IMR-90 (cell line): ENCODE data around the gene ZNF555. TPM values are rescaled to one million over a fixed set of nuclear protein-coding genes. Genes with fewer than 3 reads are reported as not detected.

Source experiments
- ATAC-seq: fragments of 200-7000 bp; cut with Tn5 transposase; 2 replicates; pipeline ENCODE4 v1.9.1; 2020; ENCODE audit warnings: low read depth, mild to moderate bottlenecking, moderate library complexity
- BruUV-seq: library from RNA; stranded (reverse); fragments of 400-500 nt; replicated peaks from 2 replicates; lab custom pipeline; 2021; lab: Mats Ljungman, UMichigan
- CTCF ChIA-PET: fragments of 300-600 bp; formaldehyde crosslinking; extraction: SDS; loops from one replicate; lab custom pipeline; 2021; ENCODE audit warnings: antibody characterized with exemption; lab: Yijun Ruan, JAX
- POLR2A ChIA-PET: fragments of 300-600 bp; sonication (Branson Sonifier 250); formaldehyde crosslinking; loops from one replicate; lab custom pipeline; 2022; ENCODE audit warnings: antibody characterized with exemption; ENCODE audit not compliant: unreplicated experiment; lab: Charles Lee
- DNase-seq: peaks from one replicate; pipeline ENCODE4 v3.0.0; 2013
- H2AFZ ChIP-seq: replicated peaks from 2 replicates; pipeline ENCODE3; 2013; ENCODE audit warnings: low read length, mild to moderate bottlenecking; ENCODE audit not compliant: poor library complexity
- H2AK5ac ChIP-seq: 2 replicates; pipeline ENCODE4 v1.6.1; 2013; ENCODE audit warnings: low read depth, low read length, inconsistent platforms
- H2AK9ac ChIP-seq: replicated peaks from 2 replicates; pipeline ENCODE3; 2013; ENCODE audit warnings: mild to moderate bottlenecking, low read depth, low read length, moderate library complexity; ENCODE audit not compliant: poor library complexity
- H2BK120ac ChIP-seq: 2 replicates; pipeline ENCODE4 v1.6.1; 2013; ENCODE audit warnings: low read depth, low read length, inconsistent platforms
- H2BK15ac ChIP-seq: 3 replicates; pipeline ENCODE4 v1.6.1; 2013; ENCODE audit warnings: low read depth, low read length, inconsistent platforms
- H2BK20ac ChIP-seq: 2 replicates; pipeline ENCODE4 v1.6.1; 2013; ENCODE audit warnings: low read depth, mild to moderate bottlenecking, inconsistent platforms, low read length, moderate library complexity
- H2BK5ac ChIP-seq: 2 replicates; pipeline ENCODE4 v1.6.1; 2013; ENCODE audit warnings: mild to moderate bottlenecking, low read depth, low read length, inconsistent platforms; ENCODE audit not compliant: poor library complexity, severe bottlenecking
- H3K14ac ChIP-seq: replicated peaks from 2 replicates; pipeline ENCODE4 v1.6.1; 2013; ENCODE audit warnings: low read depth, low read length, inconsistent platforms
- H3K18ac ChIP-seq: 2 replicates; pipeline ENCODE4 v1.6.1; 2013; ENCODE audit warnings: low read depth, low read length, control low read depth
- H3K23ac ChIP-seq: 2 replicates; pipeline ENCODE4 v1.6.1; 2013; ENCODE audit warnings: low read depth, low read length, inconsistent platforms
- H3K27ac ChIP-seq: 2 replicates; pipeline ENCODE4 v1.5.1; 2013; ENCODE audit warnings: mild to moderate bottlenecking, control low read depth, low read length; ENCODE audit not compliant: insufficient read depth
- H3K27me3 ChIP-seq: 2 replicates; pipeline ENCODE4 v1.6.1; 2013; ENCODE audit warnings: low read length; ENCODE audit not compliant: control insufficient read depth, insufficient read depth
- H3K36me3 ChIP-seq: 2 replicates; pipeline ENCODE4 v1.6.1; 2013; ENCODE audit warnings: low read length, mixed read lengths; ENCODE audit not compliant: control insufficient read depth, insufficient read depth
- H3K4ac ChIP-seq: 2 replicates; pipeline ENCODE4 v1.6.1; 2013; ENCODE audit warnings: low read depth, low read length, inconsistent platforms
- H3K4me1 ChIP-seq: 2 replicates; pipeline ENCODE4 v1.6.1; 2013; ENCODE audit warnings: low read length, mixed read lengths; ENCODE audit not compliant: control insufficient read depth, insufficient read depth
- H3K4me2 ChIP-seq: 2 replicates; pipeline ENCODE4 v1.6.1; 2013; ENCODE audit warnings: low read depth, mild to moderate bottlenecking, control low read depth, low read length, moderate library complexity
- H3K4me3 ChIP-seq: 2 replicates; pipeline ENCODE4 v1.5.1; 2013; ENCODE audit warnings: low read depth, mild to moderate bottlenecking, control low read depth, low read length, moderate library complexity; ENCODE audit not compliant: insufficient read depth
- H3K56ac ChIP-seq: 2 replicates; pipeline ENCODE4 v1.6.1; 2013; ENCODE audit warnings: low read length, inconsistent platforms; ENCODE audit not compliant: insufficient read depth; ENCODE audit errors: extremely low read depth
- H3K79me1 ChIP-seq, 2 experiments: 2 replicates each; pipeline ENCODE4 v1.6.1; 2013; ENCODE audit warnings: low read length in 2 of 2, inconsistent platforms in 1 of 2, low read depth in 1 of 2
- H3K9ac ChIP-seq: 2 replicates; pipeline ENCODE4 v1.6.1; 2013; ENCODE audit warnings: low read depth, low read length, control low read depth
- H3K9me1 ChIP-seq: 2 replicates; pipeline ENCODE4 v1.6.1; 2013; ENCODE audit warnings: low read length, inconsistent platforms; ENCODE audit not compliant: insufficient read depth
- H3K9me3 ChIP-seq: 2 replicates; pipeline ENCODE4 v1.6.1; 2013; ENCODE audit warnings: low read length; ENCODE audit not compliant: control insufficient read depth, insufficient read depth
- H4K20me1 ChIP-seq: 2 replicates; pipeline ENCODE4 v1.6.1; 2013; ENCODE audit warnings: low read length, inconsistent platforms; ENCODE audit not compliant: insufficient read depth
- H4K5ac ChIP-seq: 2 replicates; pipeline ENCODE4 v1.6.1; 2013; ENCODE audit warnings: mild to moderate bottlenecking, low read depth, low read length, control low read depth
- H4K8ac ChIP-seq, 2 experiments: 2 replicates each; pipeline ENCODE4 v1.6.1; 2013; ENCODE audit warnings: low read depth in 2 of 2, low read length in 2 of 2, control low read depth in 1 of 2, inconsistent platforms in 1 of 2
- H4K91ac ChIP-seq: 2 replicates; pipeline ENCODE4 v1.6.1; 2013; ENCODE audit warnings: low read depth, low read length, inconsistent platforms; ENCODE audit not compliant: insufficient read depth
- BHLHE40 ChIP-seq: fragments of 150-350 bp; IDR thresholded peaks from 2 replicates; pipeline ENCODE4 v1.6.1; 2016; ENCODE audit warnings: mild to moderate bottlenecking, low read depth, low read length
- CEBPB ChIP-seq: IDR thresholded peaks from 2 replicates; pipeline ENCODE4 v1.6.1; 2012; ENCODE audit warnings: low read depth, low read length, improper control_type of control experiment
- CHD1 ChIP-seq: IDR thresholded peaks from 2 replicates; pipeline ENCODE4 v1.6.1; 2012; ENCODE audit warnings: low read depth, low read length, improper control_type of control experiment
- FOS ChIP-seq: fragments of 150-350 bp; IDR thresholded peaks from 2 replicates; pipeline ENCODE4 v1.6.1; 2016; ENCODE audit warnings: low read depth, low read length
- MAFK ChIP-seq: IDR thresholded peaks from 2 replicates; pipeline ENCODE4 v1.6.1; 2012; ENCODE audit warnings: low read depth, low read length, improper control_type of control experiment
- MAZ ChIP-seq: IDR thresholded peaks from 2 replicates; pipeline ENCODE4 v1.6.1; 2012; ENCODE audit warnings: low read depth, mild to moderate bottlenecking, low read length, improper control_type of control experiment, moderate library complexity, borderline replicate concordance
- MXI1 ChIP-seq: IDR thresholded peaks from 2 replicates; pipeline ENCODE4 v1.6.1; 2012; ENCODE audit warnings: low read depth, mild to moderate bottlenecking, low read length, moderate library complexity, borderline replicate concordance
- NFE2L2 ChIP-seq: fragments of 150-350 bp; IDR thresholded peaks from 2 replicates; pipeline ENCODE4 v1.6.1; 2016; ENCODE audit warnings: low read depth, mild to moderate bottlenecking, low read length
- POLR2A ChIP-seq: IDR thresholded peaks from 2 replicates; pipeline ENCODE4 v1.6.1; 2012; ENCODE audit warnings: mild to moderate bottlenecking, low read depth, low read length
- RAD21 ChIP-seq: IDR thresholded peaks from 2 replicates; pipeline ENCODE4 v1.6.1; 2012; ENCODE audit warnings: low read length, improper control_type of control experiment
- RCOR1 ChIP-seq: IDR thresholded peaks from 2 replicates; pipeline ENCODE4 v1.6.1; 2012; ENCODE audit warnings: mild to moderate bottlenecking, low read length, improper control_type of control experiment; ENCODE audit not compliant: insufficient replicate concordance
- RFX5 ChIP-seq: IDR thresholded peaks from 2 replicates; pipeline ENCODE4 v1.8.0; 2012; ENCODE audit warnings: low read depth, mild to moderate bottlenecking, low read length, moderate library complexity
- SMC3 ChIP-seq: fragments of 150-350 bp; IDR thresholded peaks from 2 replicates; pipeline ENCODE4 v1.6.1; 2016; ENCODE audit warnings: low read depth, mild to moderate bottlenecking, antibody characterized with exemption, low read length, moderate library complexity
- WGBS, 2 experiments: methylation state at CpG; one replicate each; pipeline versions ENCODE4 v1.1.5 to v1.1.7; 2013; ENCODE audit warnings: missing lambda C conversion rate in 2 of 2; ENCODE audit not compliant: insufficient read length in 1 of 2; ENCODE audit errors: extremely low coverage in 2 of 2; 5-methylcytosine and 5-hydroxymethylcytosine counted together
- dilution Hi-C: fragments of 300-500 bp; cut with HindIII; formaldehyde crosslinking; loops from one replicate; pipeline ENCODE4 v1.14.3; 2018; ENCODE audit warnings: low sequenced_read_pairs; ENCODE audit not compliant: unreplicated experiment
- in situ Hi-C: fragments of 300-500 bp; cut with MboI; formaldehyde crosslinking; loops from 3 replicates; pipeline ENCODE4 v1.14.3; 2019; ENCODE audit warnings: low sequenced_read_pairs, inconsistent platforms, mixed read lengths
- intact Hi-C: fragments of 100-400 bp; cut with micrococcal nuclease; formaldehyde crosslinking; loops from 2 replicates; pipeline ENCODE4 v1.10.0; 2022
- polyA plus RNA-seq, 3 experiments: library from polyadenylated mRNA; depleted of rRNA; stranded (reverse); fragments of >200 nt; gene quantifications; 2 replicates each; pipeline ENCODE4 v1.2.3, GENCODE V29; 2012; ENCODE audit warnings: low replicate concordance in 1 of 3
- total RNA-seq: library from RNA; depleted of rRNA; stranded (reverse); fragments of >200 nt; gene quantifications from 2 replicates; pipeline ENCODE4 v1.2.3, GENCODE V29; 2012
- TF ChIP-seq, protein P1 (sequence below): fragments of 150-350 bp; IDR thresholded peaks from 2 replicates; pipeline ENCODE4 v1.6.1; 2017; ENCODE audit warnings: mild to moderate bottlenecking, antibody characterized with exemption, low read length, low read depth
- TF ChIP-seq, protein P2 (sequence below): conservative IDR thresholded peaks from 2 replicates; pipeline ENCODE4 v1.5.1; 2012; ENCODE audit warnings: mild to moderate bottlenecking, low read depth, low read length, improper control_type of control experiment
- TF ChIP-seq, protein P3 (sequence below): fragments of 150-350 bp; IDR thresholded peaks from 2 replicates; pipeline ENCODE4 v1.6.1; 2016; ENCODE audit warnings: low read depth, mild to moderate bottlenecking, low read length, moderate library complexity, borderline replicate concordance

ZNF555 gene
- total and polyA plus RNA-seq, 2 of the 4 experiments (the other 2 are of a cell fraction), result 2.8 to 9.7 TPM

DNA sequence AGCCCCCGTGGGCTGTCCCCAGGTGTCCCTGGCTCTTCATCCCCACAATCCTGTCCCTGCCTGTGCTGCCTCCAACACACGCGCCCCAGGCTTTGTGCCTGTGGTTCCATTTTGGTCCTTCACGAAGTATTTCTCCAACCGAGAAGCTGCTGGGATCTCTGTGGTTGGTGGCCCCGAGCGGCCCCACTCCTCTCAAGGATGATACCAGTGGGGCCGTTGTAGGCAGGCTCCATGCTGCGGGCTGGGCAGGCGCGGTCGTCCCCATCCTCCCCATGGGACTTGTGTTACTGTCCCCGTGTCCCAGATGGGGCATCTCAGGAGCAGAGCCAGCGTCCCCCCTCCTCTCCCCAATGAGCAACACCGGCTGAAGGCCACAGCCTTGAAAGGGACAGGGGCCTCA is 25.4 kb upstream of the ZNF555 start:
- intact Hi-C loops, result no loop called here
- in situ Hi-C loops, result no loop called here
- no TSS peak for BruUV-seq

More for the DNA sequence above, 25.4 kb upstream of the ZNF555 start:
- Histone ChIP-seq H2BK15ac (no peak overlapping the region), H3K9me1 (0 out of 2 replicates have a peak, but pooled peaks cover 4% of the 10 kb centered on the region), H4K5ac (no peak overlapping the region), H3K36me3 (peaks cover 16% of the 10 kb centered on the region), H3K27me3 (no peaks in the 10 kb centered on the region), H3K4ac (no peak overlapping the region), H3K9me3 (no peaks in the 10 kb centered on the region), H3K23ac (no peak overlapping the region), H3K4me3 (no peak overlapping the region), H3K79me1 (peaks cover 6 to 7% of the 10 kb centered on the region in 2 experiments; a peak in 2 of 4 replicates), H2BK5ac (no peak overlapping the region), H4K8ac (no peak overlapping the region), H3K18ac (no peak overlapping the region), H4K91ac (no peak overlapping the region), H3K4me1 (no peaks in the 10 kb centered on the region; the same call in 1 of the 2 replicates), H2AK5ac (no peak overlapping the region), H3K14ac (no peak overlapping the region), H4K20me1 (no peaks in the 10 kb centered on the region), H2BK120ac (no peak overlapping the region), H3K9ac (no peak overlapping the region), H2AFZ (no peak overlapping the region), H2AK9ac (peak overlapping the region; percentile 24), H3K27ac (no peak overlapping the region), H3K4me2 (no peak overlapping the region), H2BK20ac (no peak overlapping the region), H3K56ac (no peak overlapping the region)
- CTCF ChIA-PET, result no interaction called here
- POLR2A ChIA-PET, result no interaction called here
- WGBS, 2 experiments, result 93% methylated on average over 6 of the region's 15 CpGs; no CpG with 5 or more reads in 1 of the 2 experiments
- dilution Hi-C loops, result no loop called here
- ATAC-seq (no peak), DNase-seq (no peak)
- TF ChIP-seq, protein P1, sequence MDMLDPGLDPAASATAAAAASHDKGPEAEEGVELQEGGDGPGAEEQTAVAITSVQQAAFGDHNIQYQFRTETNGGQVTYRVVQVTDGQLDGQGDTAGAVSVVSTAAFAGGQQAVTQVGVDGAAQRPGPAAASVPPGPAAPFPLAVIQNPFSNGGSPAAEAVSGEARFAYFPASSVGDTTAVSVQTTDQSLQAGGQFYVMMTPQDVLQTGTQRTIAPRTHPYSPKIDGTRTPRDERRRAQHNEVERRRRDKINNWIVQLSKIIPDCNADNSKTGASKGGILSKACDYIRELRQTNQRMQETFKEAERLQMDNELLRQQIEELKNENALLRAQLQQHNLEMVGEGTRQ, result no peak
- TF ChIP-seq FOS (no peak), MAZ (no peak), RFX5 (no peak), CEBPB (no peak), CHD1 (no peak), POLR2A (no peak), SMC3 (no peak), RCOR1 (no peak), MAFK (no peak), BHLHE40 (no peak), NFE2L2 (no peak), RAD21 (no peak), MXI1 (no peak)
- TF ChIP-seq, protein P2, sequence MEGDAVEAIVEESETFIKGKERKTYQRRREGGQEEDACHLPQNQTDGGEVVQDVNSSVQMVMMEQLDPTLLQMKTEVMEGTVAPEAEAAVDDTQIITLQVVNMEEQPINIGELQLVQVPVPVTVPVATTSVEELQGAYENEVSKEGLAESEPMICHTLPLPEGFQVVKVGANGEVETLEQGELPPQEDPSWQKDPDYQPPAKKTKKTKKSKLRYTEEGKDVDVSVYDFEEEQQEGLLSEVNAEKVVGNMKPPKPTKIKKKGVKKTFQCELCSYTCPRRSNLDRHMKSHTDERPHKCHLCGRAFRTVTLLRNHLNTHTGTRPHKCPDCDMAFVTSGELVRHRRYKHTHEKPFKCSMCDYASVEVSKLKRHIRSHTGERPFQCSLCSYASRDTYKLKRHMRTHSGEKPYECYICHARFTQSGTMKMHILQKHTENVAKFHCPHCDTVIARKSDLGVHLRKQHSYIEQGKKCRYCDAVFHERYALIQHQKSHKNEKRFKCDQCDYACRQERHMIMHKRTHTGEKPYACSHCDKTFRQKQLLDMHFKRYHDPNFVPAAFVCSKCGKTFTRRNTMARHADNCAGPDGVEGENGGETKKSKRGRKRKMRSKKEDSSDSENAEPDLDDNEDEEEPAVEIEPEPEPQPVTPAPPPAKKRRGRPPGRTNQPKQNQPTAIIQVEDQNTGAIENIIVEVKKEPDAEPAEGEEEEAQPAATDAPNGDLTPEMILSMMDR, result no peak
- TF ChIP-seq, protein P3, sequence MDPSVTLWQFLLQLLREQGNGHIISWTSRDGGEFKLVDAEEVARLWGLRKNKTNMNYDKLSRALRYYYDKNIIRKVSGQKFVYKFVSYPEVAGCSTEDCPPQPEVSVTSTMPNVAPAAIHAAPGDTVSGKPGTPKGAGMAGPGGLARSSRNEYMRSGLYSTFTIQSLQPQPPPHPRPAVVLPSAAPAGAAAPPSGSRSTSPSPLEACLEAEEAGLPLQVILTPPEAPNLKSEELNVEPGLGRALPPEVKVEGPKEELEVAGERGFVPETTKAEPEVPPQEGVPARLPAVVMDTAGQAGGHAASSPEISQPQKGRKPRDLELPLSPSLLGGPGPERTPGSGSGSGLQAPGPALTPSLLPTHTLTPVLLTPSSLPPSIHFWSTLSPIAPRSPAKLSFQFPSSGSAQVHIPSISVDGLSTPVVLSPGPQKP, result no peak
